Hepatocyte (in vitro differentiated cells): ENCODE measurements around the gene AGBL5. TPM values are rescaled to one million over a fixed set of nuclear protein-coding genes. Genes with fewer than 3 reads are reported as not detected.

Source experiments
- DNase-seq: peaks from one replicate; pipeline ENCODE4 v3.0.0-alpha.2; 2016; ENCODE audit warnings: low spot score
- H2AFZ ChIP-seq: fragments of 200-600 bp; sonication (generic); 2 replicates; pipeline ENCODE4 v1.6.0; 2016; ENCODE audit warnings: antibody characterized with exemption, mild to moderate bottlenecking
- H3K27ac ChIP-seq: fragments of 200-600 bp; sonication (generic); 2 replicates; pipeline ENCODE4 v1.5.1; 2016; ENCODE audit warnings: mild to moderate bottlenecking
- H3K27me3 ChIP-seq: fragments of 200-600 bp; sonication (generic); 2 replicates; pipeline ENCODE4 v1.6.1; 2016
- H3K36me3 ChIP-seq: fragments of 200-600 bp; sonication (generic); replicated peaks from 2 replicates; pipeline ENCODE4 v1.5.1; 2016; ENCODE audit warnings: low read depth; ENCODE audit not compliant: insufficient read depth
- H3K4me1 ChIP-seq: fragments of 200-600 bp; sonication (generic); 2 replicates; pipeline ENCODE4 v1.5.1; 2016; ENCODE audit warnings: mild to moderate bottlenecking, moderate library complexity; ENCODE audit not compliant: insufficient read depth
- H3K4me2 ChIP-seq: fragments of 200-600 bp; sonication (generic); 2 replicates; pipeline ENCODE4 v1.6.0; 2016
- H3K4me3 ChIP-seq: fragments of 200-600 bp; sonication (generic); 2 replicates; pipeline ENCODE4 v1.5.1; 2016; ENCODE audit warnings: mild to moderate bottlenecking
- H3K79me2 ChIP-seq: fragments of 200-600 bp; sonication (generic); 2 replicates; pipeline ENCODE4 v1.6.0; 2017; ENCODE audit warnings: mild to moderate bottlenecking
- H3K9me2 ChIP-seq: fragments of 200-600 bp; sonication (generic); replicated peaks from 2 replicates; pipeline ENCODE4 v1.6.0; 2017; ENCODE audit warnings: mild to moderate bottlenecking; ENCODE audit not compliant: insufficient read depth
- H3K9me3 ChIP-seq: fragments of 200-600 bp; sonication (generic); 2 replicates; pipeline ENCODE4 v1.5.1; 2016; ENCODE audit warnings: low read depth, mild to moderate bottlenecking
- H4K20me1 ChIP-seq: fragments of 200-600 bp; sonication (generic); 2 replicates; pipeline ENCODE4 v1.6.0; 2016; ENCODE audit warnings: mild to moderate bottlenecking; ENCODE audit not compliant: insufficient read depth, poor library complexity, severe bottlenecking
- CTCF ChIP-seq: fragments of 200-600 bp; sonication (generic); IDR thresholded peaks from 2 replicates; pipeline ENCODE4 v1.5.1; 2016; ENCODE audit warnings: antibody characterized with exemption, mild to moderate bottlenecking; ENCODE audit not compliant: poor library complexity
- EZH2 ChIP-seq: fragments of 200-600 bp; sonication (generic); IDR thresholded peaks from 2 replicates; pipeline ENCODE4 v1.6.1; 2016; ENCODE audit warnings: antibody characterized with exemption, mild to moderate bottlenecking, borderline replicate concordance
- EZH2phosphoT487 ChIP-seq: fragments of 200-600 bp; sonication (generic); IDR thresholded peaks from one replicate; pipeline ENCODE4 v1.6.1; 2018; ENCODE audit warnings: antibody characterized with exemption, mild to moderate bottlenecking, low read depth, moderate library complexity; ENCODE audit not compliant: unreplicated experiment, severe bottlenecking
- WGBS: methylation state at CpG from one replicate; pipeline ENCODE4 v1.1.6; 2016; ENCODE audit warnings: low lambda C conversion rate; ENCODE audit errors: missing lambda C conversion rate; 5-methylcytosine and 5-hydroxymethylcytosine counted together
- polyA plus RNA-seq: library from polyadenylated mRNA; unstranded; fragments of >200 nt; fragmentation: Nextera tagmentation; extraction: Ambion mirVana; gene quantifications from 2 replicates; pipeline ENCODE4 v1.2.1, GENCODE V29; 2016
- total RNA-seq: library from RNA; depleted of rRNA; stranded (reverse); fragments of >200 nt; gene quantifications from 2 replicates; pipeline ENCODE4 v1.2.3, GENCODE V29; 2014

The AGBL5 gene
- total and polyA plus RNA-seq, 2 experiments from 2014 or later, result 12.9 to 20.2 TPM

DNA sequence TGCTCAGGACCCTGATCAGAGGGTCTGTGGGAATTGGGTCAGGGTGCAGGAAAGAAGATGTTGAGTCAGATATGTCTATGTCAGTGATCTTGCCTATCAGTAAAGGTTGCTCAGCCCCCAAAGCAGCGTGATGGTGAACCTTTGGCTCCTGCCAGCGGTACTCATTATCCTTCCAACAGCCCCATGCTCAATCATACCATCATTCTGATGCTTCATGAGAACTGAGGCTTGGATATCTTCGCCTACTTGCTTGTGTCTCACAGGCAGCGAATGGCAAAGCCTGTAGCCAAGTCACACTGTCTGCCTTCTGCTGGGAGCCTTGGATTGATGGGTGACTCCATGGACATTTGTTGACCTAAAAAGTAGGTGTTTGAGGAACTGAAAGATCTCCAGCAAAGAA is 37.7 kb upstream of the AGBL5 start:
- 96% methylated on average over 4 of the region's 4 CpGs for WGBS
- no peak overlapping the region for H3K27ac ChIP-seq
- TF ChIP-seq EZH2phosphoT487, result no peak
- TF ChIP-seq EZH2, result no peak
- no peak for TF ChIP-seq CTCF
- H3K9me3 ChIP-seq, result no peaks in the 10 kb centered on the region
- H3K27me3 ChIP-seq, result no peaks in the 10 kb centered on the region
- peaks cover 3% of the 10 kb centered on the region for H3K79me2 ChIP-seq
- no peak overlapping the region for H3K4me2 ChIP-seq
- H4K20me1 ChIP-seq, result no peaks in the 10 kb centered on the region
- no peaks in the 10 kb centered on the region for H3K9me2 ChIP-seq
- no peak overlapping the region for H2AFZ ChIP-seq
- no peak overlapping the region for H3K4me3 ChIP-seq
- H3K36me3 ChIP-seq, result no peaks in the 10 kb centered on the region
- H3K4me1 ChIP-seq, result peaks cover 5% of the 10 kb centered on the region
- no peak for DNase-seq

GRCh38 chr2:27014771-27015433 is 36.6 kb upstream of the AGBL5 start:
- no peaks in the 10 kb centered on the region for H3K36me3 ChIP-seq
- H3K9me2 ChIP-seq, result no peaks in the 10 kb centered on the region
- H3K4me3 ChIP-seq, result no peak overlapping the region
- no peak for TF ChIP-seq EZH2
- no peak for TF ChIP-seq EZH2phosphoT487
- no peak for TF ChIP-seq CTCF
- peak overlapping the region; percentile 7 for H3K27ac ChIP-seq
- DNase-seq, result no peak
- no peak overlapping the region for H3K4me2 ChIP-seq
- H3K4me1 ChIP-seq, result peaks cover 11% of the 10 kb centered on the region
- 94% methylated on average over 8 of the region's 8 CpGs for WGBS
- no peaks in the 10 kb centered on the region for H4K20me1 ChIP-seq
- no peaks in the 10 kb centered on the region for H3K9me3 ChIP-seq
- H2AFZ ChIP-seq, result no peak overlapping the region
- H3K79me2 ChIP-seq, result no peaks in the 10 kb centered on the region
- H3K27me3 ChIP-seq, result no peaks in the 10 kb centered on the region

DNA sequence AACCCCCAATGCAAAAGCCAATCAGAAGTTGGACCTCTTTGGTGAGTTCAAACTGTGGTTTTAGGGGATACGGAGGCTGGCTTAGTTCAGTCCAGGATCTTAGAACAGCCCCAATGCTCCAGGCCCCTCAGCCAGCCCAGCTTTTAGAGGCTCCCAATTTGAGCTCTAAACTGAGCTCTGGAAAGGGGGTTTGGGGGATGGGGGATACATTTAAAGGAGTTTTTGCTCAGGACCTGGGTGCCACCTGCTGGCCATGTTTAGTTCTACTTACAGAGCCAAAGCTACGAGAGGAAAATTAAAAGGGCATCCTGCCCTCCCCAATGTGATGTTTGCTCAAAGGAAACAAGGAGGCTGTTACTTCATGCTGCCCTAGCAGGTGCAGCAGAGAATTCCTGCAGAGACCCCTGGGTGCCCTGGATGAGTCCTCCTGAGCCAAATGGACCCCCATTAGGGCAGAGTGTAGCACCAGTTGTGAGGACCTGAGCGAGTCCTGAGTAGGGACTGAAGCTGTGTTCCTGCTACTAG is 34.6 kb upstream of the AGBL5 start:
- H3K4me2 ChIP-seq, result no peak overlapping the region
- no peaks in the 10 kb centered on the region for H3K36me3 ChIP-seq
- H3K9me2 ChIP-seq, result no peaks in the 10 kb centered on the region
- H2AFZ ChIP-seq, result no peak overlapping the region
- H4K20me1 ChIP-seq, result no peaks in the 10 kb centered on the region
- no peaks in the 10 kb centered on the region for H3K9me3 ChIP-seq
- peak; percentile 76 for DNase-seq
- TF ChIP-seq CTCF (peak; percentile 66), EZH2 (no peak), EZH2phosphoT487 (no peak)
- H3K79me2 ChIP-seq, result no peaks in the 10 kb centered on the region
- WGBS, result 63% methylated on average over 3 of the region's 3 CpGs
- H3K4me3 ChIP-seq, result no peak overlapping the region
- no peaks in the 10 kb centered on the region for H3K27me3 ChIP-seq
- no peak overlapping the region for H3K27ac ChIP-seq
- H3K4me1 ChIP-seq, result peaks cover 18% of the 10 kb centered on the region
